ENCODE measurements around the gene FANCE.

DNA sequence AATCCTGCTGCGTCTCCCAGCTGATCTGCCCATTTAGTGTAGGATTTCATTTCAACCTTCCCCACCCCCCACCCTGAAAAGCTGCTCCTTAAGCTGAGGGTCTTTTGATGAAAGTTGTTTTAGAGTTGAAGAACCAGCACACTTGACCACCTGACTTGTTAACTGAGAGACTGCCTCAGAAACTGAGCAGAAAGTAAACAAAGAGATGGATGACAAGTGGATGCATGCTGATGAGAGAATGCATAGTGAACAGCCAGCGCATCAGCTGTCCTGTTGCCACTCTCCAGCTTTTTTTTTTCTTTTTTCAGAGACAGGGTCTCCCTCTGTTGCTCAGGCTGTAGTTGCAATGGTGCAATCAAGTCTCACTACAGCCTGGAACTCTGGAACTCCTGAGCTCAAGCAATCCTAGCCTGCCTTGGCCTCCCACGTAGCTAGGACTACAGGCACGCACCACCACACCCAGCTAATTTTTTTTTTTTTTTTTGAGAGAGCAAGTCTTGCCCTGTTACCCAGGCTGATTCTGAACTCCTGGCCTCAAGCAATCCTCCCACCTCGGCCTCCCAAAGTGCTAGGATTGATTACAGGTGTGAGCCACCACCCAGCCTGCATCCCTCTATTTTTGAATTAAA lies 25.5 kb downstream of the FANCE start:
- TF ChIP-seq POLR2AphosphoS5 (IDR thresholded peaks at IDR 0.05; ENCODE audit: low read depth, low read length) (no peak), TAF1 (IDR thresholded peaks at IDR 0.05; ENCODE audit: borderline replicate concordance, insufficient read depth, low read length) (no peak), SIN3A (IDR thresholded peaks at IDR 0.05; ENCODE audit: borderline replicate concordance, insufficient read depth, low read length) (no peak)
